ENCODE measurements around the gene SLC38A10.

SLC38A10 gene

DNA sequence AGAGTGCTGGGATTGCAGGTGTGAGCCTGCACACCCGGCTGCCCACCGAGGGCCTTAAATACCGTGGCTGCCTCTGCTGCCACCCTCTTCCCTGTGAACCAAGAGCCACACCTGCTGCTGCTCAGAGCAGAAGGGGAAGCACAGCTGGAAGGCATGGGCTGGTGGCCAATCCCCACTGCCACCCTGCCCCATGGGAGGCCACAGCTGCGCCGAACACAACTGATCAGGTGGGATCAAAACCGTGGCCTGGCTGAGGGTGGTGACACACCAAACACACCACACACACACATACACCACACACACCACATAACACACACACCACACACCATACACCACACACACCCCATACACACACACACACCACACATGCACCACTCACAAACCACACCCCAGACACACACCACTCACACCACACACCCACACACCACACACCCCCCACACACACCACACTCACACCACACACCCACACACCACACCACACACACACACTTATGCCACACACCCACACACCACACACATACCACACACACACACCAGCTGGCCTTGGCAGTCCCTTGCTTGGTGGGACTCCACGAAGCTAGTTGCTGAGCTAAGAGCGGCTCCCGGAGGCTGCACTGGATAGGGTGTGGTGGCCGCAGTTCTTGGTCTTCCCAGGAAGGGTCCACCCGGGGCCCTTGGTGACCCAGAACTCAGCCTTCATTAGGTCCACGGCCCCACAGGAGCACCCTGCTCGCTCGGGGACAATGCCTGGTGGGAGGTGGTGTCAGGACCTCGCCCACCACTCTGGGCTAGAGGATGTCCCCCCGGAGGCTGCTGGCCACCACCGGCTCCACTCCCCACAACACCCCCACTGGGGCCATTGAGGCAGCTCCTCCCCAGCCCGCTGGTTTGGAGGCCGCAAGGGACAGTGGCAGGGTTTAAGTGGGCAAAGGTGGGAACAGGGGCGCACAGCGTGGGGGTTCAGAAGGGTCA, 87.2 kb downstream of the SLC38A10 start:
- DNase-seq (ENCODE audit: low read depth) = no peak

DNA sequence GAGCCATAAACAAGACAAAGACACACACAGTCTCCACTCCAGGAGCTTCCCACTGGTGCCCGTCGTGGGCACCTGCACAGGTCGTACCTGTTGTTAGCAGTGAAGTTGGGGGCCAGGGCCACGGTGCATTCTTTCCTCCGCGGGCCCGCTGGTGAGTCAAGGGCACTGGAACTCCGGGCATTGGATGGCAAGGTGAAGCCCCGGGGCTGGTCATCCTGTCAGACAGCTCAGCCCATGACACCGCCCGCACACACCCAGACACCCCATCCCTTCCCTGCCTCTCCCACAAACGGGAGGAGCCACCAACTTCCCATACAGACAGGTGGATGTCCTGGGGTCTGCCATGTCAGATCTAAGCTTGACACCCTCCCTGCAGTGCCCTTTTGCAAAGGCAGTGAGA, 88.5 kb downstream of the SLC38A10 start:
- DNase-seq (ENCODE audit: low read depth) = no peak

DNA sequence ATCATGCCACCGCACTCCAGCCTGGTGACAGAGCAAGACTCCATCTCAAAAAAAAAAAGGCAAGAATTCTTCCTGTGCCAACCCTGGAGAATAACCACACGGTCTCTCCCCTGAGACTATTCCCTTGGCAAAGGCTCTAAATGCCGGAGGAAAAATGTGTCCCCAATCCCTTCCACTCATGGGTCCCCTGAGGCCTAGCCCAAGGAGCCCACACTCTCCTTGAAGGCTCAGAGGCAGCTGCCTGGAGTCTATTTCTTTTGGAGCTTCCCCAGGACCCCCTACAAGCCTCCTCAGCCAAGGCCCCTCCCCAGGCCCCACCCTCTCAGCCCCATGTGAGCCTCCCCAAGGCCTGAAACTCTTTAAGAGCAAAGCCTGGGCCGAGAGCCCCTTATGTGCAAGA, 88.9 kb downstream of the SLC38A10 start:
- no peak for DNase-seq (ENCODE audit: low read depth)

DNA sequence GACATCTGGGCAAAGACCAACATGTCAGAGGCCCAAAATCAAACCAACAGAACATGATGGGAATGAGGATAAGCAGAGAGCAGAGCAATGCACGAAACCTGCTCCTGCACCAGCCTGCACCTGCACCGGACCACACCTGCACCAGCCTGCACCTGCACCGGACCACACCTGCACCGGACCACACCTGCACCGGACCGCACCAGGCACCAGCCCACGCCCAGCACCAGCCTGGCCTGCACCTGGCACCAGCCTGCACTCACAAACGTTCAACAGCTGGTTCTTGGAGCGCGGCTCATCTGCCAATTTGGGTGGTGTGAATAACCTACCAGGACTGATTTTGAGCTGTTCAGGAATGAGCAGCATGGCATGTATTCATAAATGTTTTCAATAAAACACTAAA, 90.5 kb downstream of the SLC38A10 start:
- no peak for DNase-seq (ENCODE audit: low read depth)

GRCh38 chr17:81203136-81203535, 92.0 kb downstream of the SLC38A10 start:
- no peak for DNase-seq (ENCODE audit: low read depth)

DNA sequence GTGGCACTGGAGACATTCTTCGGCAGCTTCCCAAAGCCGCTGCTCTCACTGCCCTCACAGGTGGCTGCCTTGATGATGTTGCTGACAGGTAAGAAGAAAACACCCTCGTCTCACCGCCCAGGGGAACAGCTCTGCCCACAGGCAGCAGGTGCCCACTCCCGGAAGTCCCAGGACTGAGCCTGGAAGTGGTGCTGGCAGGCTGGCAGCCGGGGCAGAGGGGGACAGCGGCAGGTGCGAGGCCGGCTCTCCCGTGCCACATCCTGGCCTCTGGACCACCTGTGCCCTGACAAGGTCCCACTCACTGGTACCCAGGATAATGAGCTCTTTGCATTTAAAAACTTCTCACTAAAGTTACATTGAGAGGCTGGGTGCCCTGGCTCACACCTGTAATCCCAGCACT, 92.8 kb downstream of the SLC38A10 start:
- DNase-seq (ENCODE audit: low read depth) = no peak

DNA sequence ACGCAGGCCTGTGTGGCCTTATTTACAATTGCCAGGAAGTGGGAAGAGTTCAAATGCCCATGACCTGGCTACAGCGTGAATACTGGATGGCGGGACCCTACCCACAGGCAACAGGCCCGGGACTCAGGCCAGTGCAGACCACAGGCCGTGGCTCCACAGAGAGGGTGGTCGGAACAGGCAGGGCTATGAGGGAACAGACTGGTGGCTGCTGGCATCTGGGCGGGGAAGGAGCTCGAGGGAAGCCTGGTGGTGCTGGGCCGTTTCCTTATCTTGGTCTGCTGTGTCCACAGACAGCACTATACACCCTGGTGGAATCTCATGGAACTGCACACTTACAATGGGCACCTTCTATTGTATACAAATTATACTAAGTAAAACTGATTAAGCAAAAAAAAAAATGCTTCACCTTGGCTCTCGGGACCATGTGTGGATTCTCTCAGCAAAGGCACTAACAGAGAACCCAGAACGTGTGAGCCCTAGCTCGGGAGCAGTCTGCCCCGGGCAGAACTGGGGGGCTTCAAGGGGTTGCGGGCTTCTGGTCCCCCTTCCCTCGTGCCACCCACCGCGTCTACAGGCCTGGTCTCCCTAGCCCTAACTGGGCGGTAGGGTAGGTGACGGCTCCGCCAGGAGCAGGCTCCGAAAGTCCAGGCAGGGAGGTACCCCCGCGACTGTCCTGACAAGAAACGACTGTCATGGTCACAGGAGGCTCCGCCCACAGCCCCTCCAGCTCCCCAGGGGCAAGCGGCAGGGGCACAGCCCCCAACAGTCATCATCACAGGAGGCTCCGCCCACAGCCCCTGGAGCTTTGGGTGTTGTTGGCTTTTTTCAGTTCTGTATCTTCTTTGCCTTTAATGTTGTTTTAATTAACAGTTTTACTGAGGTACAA, 94.2 kb downstream of the SLC38A10 start:
- peak; percentile 75 for DNase-seq (ENCODE audit: low read depth)

DNA sequence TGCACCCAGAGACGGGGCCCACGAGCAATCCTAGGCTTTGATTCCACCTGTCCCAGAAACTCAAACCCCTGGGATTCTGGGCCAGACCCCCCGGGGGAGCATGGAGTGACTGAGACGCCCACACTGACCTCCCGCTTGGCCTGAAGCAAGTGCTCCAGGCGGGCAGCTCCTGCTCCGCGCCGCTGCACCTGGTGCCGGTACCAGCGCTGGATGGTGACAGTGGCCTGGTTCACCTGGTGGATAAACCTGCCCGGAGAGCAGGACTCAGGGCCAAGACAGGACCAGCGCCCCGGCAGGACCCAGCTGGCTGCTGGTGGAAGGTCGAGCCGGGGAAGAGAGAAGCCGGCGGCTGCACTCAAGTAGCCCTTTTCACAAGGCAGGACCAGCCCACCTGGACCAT, 94.9 kb downstream of the SLC38A10 start:
- DNase-seq (ENCODE audit: low read depth) = no peak

GRCh38 chr17:81199482-81199830, 95.7 kb downstream of the SLC38A10 start:
- DNase-seq (ENCODE audit: low read depth) = no peak

- peak; percentile 11 for DNase-seq (ENCODE audit: low read depth)
These were observed 96.2 kb downstream of the SLC38A10 start for GRCh38 chr17:81198826-81199481.

DNA sequence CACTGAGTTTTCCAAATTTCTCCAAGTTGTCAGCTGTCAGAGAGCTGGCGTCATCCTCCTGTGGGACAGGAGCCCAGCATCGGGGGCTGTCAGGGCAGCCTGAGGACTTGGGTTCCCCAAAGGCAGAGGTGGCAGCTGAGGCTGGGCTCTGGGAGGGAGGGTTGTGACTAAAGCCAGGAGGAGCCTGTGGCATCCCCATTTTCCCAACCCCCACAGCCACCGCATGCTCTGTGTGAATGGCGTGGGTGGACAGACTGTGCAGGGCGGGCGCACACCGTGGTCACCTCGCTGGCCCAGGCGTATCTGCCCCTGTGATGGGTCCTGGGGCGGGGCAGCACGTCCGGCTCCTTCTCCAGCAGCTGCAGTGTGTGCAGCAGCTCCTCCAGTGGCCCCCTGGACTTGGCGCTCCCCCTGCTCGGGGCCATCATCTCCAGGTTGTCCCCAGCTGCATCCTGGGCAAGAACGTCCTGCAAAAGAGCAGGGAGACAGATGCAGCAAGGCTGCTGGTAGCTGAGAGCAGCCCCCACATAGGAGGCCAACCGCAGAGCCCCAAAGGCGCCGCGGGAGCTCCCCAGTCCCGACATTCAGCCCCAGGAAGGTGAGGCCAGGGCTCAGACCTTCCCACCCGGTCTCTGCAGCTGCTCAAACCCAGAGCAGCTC, 97.1 kb downstream of the SLC38A10 start:
- DNase-seq (ENCODE audit: low read depth) = no peak

DNA sequence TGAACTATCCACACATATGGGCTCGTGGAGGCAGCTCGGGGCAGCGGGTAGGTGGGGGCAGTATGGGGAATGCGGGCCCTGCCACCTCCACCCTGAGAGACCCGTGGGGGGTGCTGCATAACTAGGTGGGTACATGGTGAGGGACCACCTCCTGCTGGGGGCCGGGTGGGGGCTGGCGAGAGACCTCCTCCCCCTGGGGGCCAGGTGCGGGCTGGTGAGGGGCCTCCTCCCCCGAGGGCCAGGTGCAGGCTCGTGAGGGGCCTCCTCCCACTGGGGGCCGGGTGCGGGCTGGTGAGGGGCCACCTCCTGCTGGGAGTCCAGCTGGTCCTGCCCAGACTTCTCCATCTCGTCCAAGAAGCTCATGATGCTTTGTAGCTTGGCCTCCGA, 97.7 kb downstream of the SLC38A10 start:
- DNase-seq (ENCODE audit: low read depth) = no peak

- DNase-seq (ENCODE audit: low read depth) = no peak
These were observed 98.3 kb downstream of the SLC38A10 start for GRCh38 chr17:81196505-81197408.

GRCh38 chr17:81195941-81196495, 99.1 kb downstream of the SLC38A10 start:
- no peak for DNase-seq (ENCODE audit: low read depth)

Measured in amniotic epithelial cell (primary cell).